GM10248 (cell line): Measurements from ENCODE around the gene AMBP.

Source experiments
- CTCF ChIA-PET: fragments of 300-600 bp; sonication (Branson Sonifier 250); formaldehyde crosslinking; extraction: SDS; loops from one replicate; lab custom pipeline; 2021; ENCODE audit warnings: antibody characterized with exemption; lab: Yijun Ruan, JAX
- POLR2A ChIA-PET: fragments of 350-650 bp; sonication (Branson Sonifier 250); formaldehyde crosslinking; extraction: SDS; loops from one replicate; lab custom pipeline; 2020; ENCODE audit warnings: antibody characterized with exemption; lab: Yijun Ruan, JAX
- DNase-seq: peaks from one replicate; pipeline ENCODE4 v3.0.0; 2012; ENCODE audit errors: extremely low spot score
- CTCF ChIP-seq: IDR thresholded peaks from 2 replicates; pipeline ENCODE4 v1.5.1; 2012; ENCODE audit warnings: mild to moderate bottlenecking, low read depth; ENCODE audit errors: extremely low read depth, missing control alignments, control extremely low read depth

AMBP gene

GRCh38 chr9:114071197-114071795 is 6.8 kb downstream of the AMBP start:
- POLR2A ChIA-PET = no interaction called here

GRCh38 chr9:114070188-114071103 is 7.7 kb downstream of the AMBP start:
- no peak for DNase-seq
- CTCF ChIA-PET = interaction anchor here (6.3 kb wide), 1 partner anchor 12 kb away, joined by 41 read pairs; no protein-coding TSS in a partner anchor
- POLR2A ChIA-PET = no interaction called here
- TF ChIP-seq CTCF = no peak

More at GRCh38 chr9:114071197-114071795, 6.8 kb downstream of the AMBP start:
- no peak for DNase-seq
- CTCF ChIA-PET = interaction anchor here (0.7 to 6.3 kb wide), 2 partner anchors 11 to 12 kb away, joined by 3 to 41 read pairs; no protein-coding TSS in a partner anchor
- TF ChIP-seq CTCF = no peak

- no peak for TF ChIP-seq CTCF
- DNase-seq = no peak
- CTCF ChIA-PET = interaction anchor here (6.3 kb wide), 1 partner anchor 13 kb away, joined by 41 read pairs; no protein-coding TSS in a partner anchor
Measured at GRCh38 chr9:114069476-114070187, 8.5 kb downstream of the AMBP start.

GRCh38 chr9:114065304-114065703 is 12.8 kb downstream of the AMBP start:
- TF ChIP-seq CTCF = no peak
- ChIA-PET POLR2A (no interaction called here), CTCF (no interaction called here)
- DNase-seq = no peak

More at GRCh38 chr9:114069476-114070187, 8.5 kb downstream of the AMBP start:
- POLR2A ChIA-PET = no interaction called here

- ChIA-PET POLR2A (no interaction called here), CTCF (interaction anchor here (0.9 kb wide), 1 partner anchor 20 kb away, joined by 3 read pairs; no protein-coding TSS in a partner anchor)
- no peak for DNase-seq
- no peak for TF ChIP-seq CTCF
Measured at GRCh38 chr9:114061830-114062474, 16.1 kb downstream of the AMBP start.
